OCI-LY3 (cell line): ENCODE data around the gene TMEM18.

Experiments used
- EZH2phosphoT487 ChIP-seq: fragments of 200-600 bp; shearing (Covaris generic); IDR thresholded peaks from 2 replicates; pipeline ENCODE4 v1.6.1; 2018; ENCODE audit warnings: antibody characterized with exemption, mixed run types, low read depth
- TF ChIP-seq, protein P1 (sequence below): fragments of 200-600, 300-600 bp; sonication (generic); IDR thresholded peaks from 2 replicates; pipeline ENCODE4 v1.5.1; 2014; ENCODE audit warnings: antibody characterized with exemption, low read length, low read depth

DNA sequence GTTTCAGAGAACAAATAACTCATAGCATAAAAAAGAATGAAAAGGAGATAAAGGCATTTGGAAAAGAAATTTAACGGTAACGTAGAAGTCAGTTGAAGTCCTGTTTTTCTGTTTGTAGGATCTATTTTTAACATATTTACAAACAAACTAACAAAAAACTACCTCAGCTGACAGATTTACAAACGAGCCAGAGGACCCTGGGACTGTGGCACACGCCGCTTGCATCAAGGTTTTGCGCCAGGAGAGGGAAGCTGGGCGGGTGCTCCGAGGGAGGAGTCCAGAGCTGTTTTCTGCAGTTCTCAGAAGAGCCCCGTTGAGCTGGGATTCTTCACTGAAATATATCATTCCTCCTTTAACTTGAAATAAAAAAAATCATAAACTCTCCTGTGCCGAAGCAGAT, 13.6 kb upstream of the TMEM18 start:
- TF ChIP-seq, protein P1, sequence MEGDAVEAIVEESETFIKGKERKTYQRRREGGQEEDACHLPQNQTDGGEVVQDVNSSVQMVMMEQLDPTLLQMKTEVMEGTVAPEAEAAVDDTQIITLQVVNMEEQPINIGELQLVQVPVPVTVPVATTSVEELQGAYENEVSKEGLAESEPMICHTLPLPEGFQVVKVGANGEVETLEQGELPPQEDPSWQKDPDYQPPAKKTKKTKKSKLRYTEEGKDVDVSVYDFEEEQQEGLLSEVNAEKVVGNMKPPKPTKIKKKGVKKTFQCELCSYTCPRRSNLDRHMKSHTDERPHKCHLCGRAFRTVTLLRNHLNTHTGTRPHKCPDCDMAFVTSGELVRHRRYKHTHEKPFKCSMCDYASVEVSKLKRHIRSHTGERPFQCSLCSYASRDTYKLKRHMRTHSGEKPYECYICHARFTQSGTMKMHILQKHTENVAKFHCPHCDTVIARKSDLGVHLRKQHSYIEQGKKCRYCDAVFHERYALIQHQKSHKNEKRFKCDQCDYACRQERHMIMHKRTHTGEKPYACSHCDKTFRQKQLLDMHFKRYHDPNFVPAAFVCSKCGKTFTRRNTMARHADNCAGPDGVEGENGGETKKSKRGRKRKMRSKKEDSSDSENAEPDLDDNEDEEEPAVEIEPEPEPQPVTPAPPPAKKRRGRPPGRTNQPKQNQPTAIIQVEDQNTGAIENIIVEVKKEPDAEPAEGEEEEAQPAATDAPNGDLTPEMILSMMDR, result no peak
- no peak for TF ChIP-seq EZH2phosphoT487
